ENCODE measurements around the gene BPI.

DNA sequence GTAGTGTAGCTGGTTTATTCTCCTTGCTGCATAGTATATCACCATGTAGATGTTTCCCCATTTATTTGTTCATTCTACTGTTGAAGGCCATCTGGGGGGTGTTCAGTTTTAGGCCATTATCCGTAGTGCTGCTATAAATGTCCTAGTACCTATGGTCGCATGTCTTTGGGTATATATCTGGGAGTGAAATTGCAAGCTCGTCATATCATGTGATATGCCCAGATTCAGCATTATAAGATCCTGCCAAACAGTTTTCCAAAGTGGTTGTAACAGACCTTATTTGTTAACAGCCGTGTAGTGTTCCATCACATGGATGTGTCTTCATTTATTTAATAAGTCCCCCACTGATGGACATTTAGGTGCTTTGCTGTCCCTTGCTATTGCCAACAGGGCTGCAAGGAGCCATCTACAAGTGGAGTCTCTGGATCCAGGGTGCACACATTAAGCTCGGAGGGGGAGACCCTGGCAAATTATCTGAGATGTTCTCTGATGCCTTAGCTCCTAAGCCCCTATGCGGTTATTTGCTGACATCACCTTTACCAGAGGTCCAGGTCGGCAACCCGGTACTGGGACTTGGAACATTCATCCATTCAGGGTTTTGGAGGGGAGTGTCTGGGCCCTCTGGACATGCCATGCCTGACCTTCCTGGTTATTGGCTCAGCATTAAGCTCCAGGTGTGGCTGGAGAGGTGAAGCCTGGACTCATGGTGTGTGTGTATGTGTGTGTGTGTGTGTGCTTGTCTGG lies 59.2 kb downstream of the BPI start:
- TF ChIP-seq, protein P1, sequence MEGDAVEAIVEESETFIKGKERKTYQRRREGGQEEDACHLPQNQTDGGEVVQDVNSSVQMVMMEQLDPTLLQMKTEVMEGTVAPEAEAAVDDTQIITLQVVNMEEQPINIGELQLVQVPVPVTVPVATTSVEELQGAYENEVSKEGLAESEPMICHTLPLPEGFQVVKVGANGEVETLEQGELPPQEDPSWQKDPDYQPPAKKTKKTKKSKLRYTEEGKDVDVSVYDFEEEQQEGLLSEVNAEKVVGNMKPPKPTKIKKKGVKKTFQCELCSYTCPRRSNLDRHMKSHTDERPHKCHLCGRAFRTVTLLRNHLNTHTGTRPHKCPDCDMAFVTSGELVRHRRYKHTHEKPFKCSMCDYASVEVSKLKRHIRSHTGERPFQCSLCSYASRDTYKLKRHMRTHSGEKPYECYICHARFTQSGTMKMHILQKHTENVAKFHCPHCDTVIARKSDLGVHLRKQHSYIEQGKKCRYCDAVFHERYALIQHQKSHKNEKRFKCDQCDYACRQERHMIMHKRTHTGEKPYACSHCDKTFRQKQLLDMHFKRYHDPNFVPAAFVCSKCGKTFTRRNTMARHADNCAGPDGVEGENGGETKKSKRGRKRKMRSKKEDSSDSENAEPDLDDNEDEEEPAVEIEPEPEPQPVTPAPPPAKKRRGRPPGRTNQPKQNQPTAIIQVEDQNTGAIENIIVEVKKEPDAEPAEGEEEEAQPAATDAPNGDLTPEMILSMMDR (IDR thresholded peaks at IDR 0.05), result no peak
- no peak for TF ChIP-seq POLR2A (IDR thresholded peaks at IDR 0.05)

Measured in heart left ventricle (tissue), 13 donors.